HepG2 (cell line): ENCODE data around the gene HELZ. TPM values are rescaled to one million over a fixed set of nuclear protein-coding genes. Genes with fewer than 3 reads are reported as not detected.

Experiments
- ATAC-seq: fragments of 200-7000 bp; cut with Tn5 transposase; 3 replicates; pipeline ENCODE4 v1.9.1; 2020; ENCODE audit warnings: mild to moderate bottlenecking, moderate library complexity
- BruUV-seq: library from RNA; stranded (reverse); fragments of 400-500 nt; replicated peaks from 2 replicates; lab custom pipeline; 2021; lab: Mats Ljungman, UMichigan
- CTCF ChIA-PET: fragments of 300-600 bp; formaldehyde crosslinking; extraction: SDS; loops from one replicate; lab custom pipeline; 2021; ENCODE audit warnings: low total read pairs, inconsistent platforms, low intra/inter-chr PET ratio; lab: Yijun Ruan, JAX
- POLR2A ChIA-PET: fragments of 350-600 bp; sonication (Branson Sonifier 250); formaldehyde crosslinking; loops from one replicate; lab custom pipeline; 2020; ENCODE audit warnings: antibody characterized with exemption, inconsistent platforms; lab: Yijun Ruan, JAX
- DNase-seq: peaks from one replicate; pipeline ENCODE4 v3.0.0-alpha.2; 2015; ENCODE audit warnings: low spot score
- FAIRE-seq: peaks from 3 replicates; lab custom pipeline; 2011; peaks lifted over from hg19 to GRCh38; lab: Jason Lieb, UNC
- H2AFZ ChIP-seq: one replicate; pipeline ENCODE4 v1.6.1; 2011; ENCODE audit warnings: low read length, inconsistent platforms
- H3K27ac ChIP-seq: fragments of 300-600 bp; 3 replicates; pipeline ENCODE4 v1.8.0; 2011; ENCODE audit warnings: mixed run types, mild to moderate bottlenecking, mixed read lengths, low read length, inconsistent platforms; ENCODE audit not compliant: insufficient read depth; ENCODE audit errors: extremely low read length
- H3K27me3 ChIP-seq, 2 experiments: fragments of 200-600 bp in 1 of 2; 2 replicates in 1 of 2; 3 replicates in 1 of 2; pipeline versions ENCODE4 v1.6.0 to v1.8.0; 2011; ENCODE audit warnings: low read length in 2 of 2, mild to moderate bottlenecking in 2 of 2, moderate library complexity in 2 of 2, inconsistent platforms in 1 of 2; ENCODE audit not compliant: insufficient read depth in 2 of 2, control insufficient read depth in 1 of 2
- H3K36me3 ChIP-seq, 2 experiments: fragments of 200-600 bp in 1 of 2; replicated peaks in 1 of 2; 2 replicates in 1 of 2; 3 replicates in 1 of 2; pipeline versions ENCODE4 v1.5.1 to v1.8.0; 2011; ENCODE audit warnings: low read length in 2 of 2, inconsistent platforms in 1 of 2; ENCODE audit not compliant: insufficient read depth in 2 of 2, control insufficient read depth in 1 of 2
- H3K4me1 ChIP-seq: 2 replicates; pipeline ENCODE4 v1.5.1; 2012; ENCODE audit warnings: low read length, inconsistent platforms; ENCODE audit not compliant: insufficient read depth
- H3K4me2 ChIP-seq: 2 replicates; pipeline ENCODE4 v1.6.0; 2011; ENCODE audit warnings: low read depth, low read length, inconsistent platforms
- H3K4me3 ChIP-seq, 3 experiments: fragments of 200-600 bp in 1 of 3; sonication (generic), shearing (Covaris generic) in 1 of 3; replicated peaks in 1 of 3; 2 replicates each; pipeline ENCODE4 v1.5.1; 2011 to 2016; ENCODE audit warnings: low read length in 3 of 3, inconsistent platforms in 2 of 3, low read depth in 2 of 3, mild to moderate bottlenecking in 2 of 3, control low read depth in 1 of 3, mixed read lengths in 1 of 3; ENCODE audit not compliant: insufficient read depth in 1 of 3
- H3K79me2 ChIP-seq: one replicate; pipeline ENCODE4 v1.6.1; 2011; ENCODE audit warnings: low read length, inconsistent platforms; ENCODE audit not compliant: insufficient read depth
- H3K9ac ChIP-seq: 2 replicates; pipeline ENCODE4 v1.6.0; 2011; ENCODE audit warnings: mild to moderate bottlenecking, low read depth, low read length, inconsistent platforms; ENCODE audit not compliant: insufficient read depth
- H3K9me3 ChIP-seq: 2 replicates; pipeline ENCODE4 v1.5.1; 2012; ENCODE audit warnings: mild to moderate bottlenecking, low read length
- H4K20me1 ChIP-seq: 2 replicates; pipeline ENCODE4 v1.6.0; 2011; ENCODE audit warnings: inconsistent platforms, mild to moderate bottlenecking, low read length, moderate library complexity; ENCODE audit not compliant: insufficient read depth
- CHD4 ChIP-seq: fragments of 200-600 bp; sonication (generic); IDR thresholded peaks from 2 replicates; pipeline ENCODE4 v1.7.0; 2017; ENCODE audit warnings: mild to moderate bottlenecking, low read length, borderline replicate concordance
- MAFF ChIP-seq: IDR thresholded peaks from 2 replicates; pipeline ENCODE4 v1.6.1; 2011; ENCODE audit warnings: low read depth, low read length, improper control_type of control experiment
- MAFK ChIP-seq, 2 experiments: IDR thresholded peaks in 1 of 2; conservative IDR thresholded peaks in 1 of 2; 2 replicates each; pipeline ENCODE4 v1.6.1; 2011; ENCODE audit warnings: improper control_type of control experiment in 2 of 2, low read length in 2 of 2
- MNT ChIP-seq: fragments of 450-650 bp; IDR thresholded peaks from 2 replicates; pipeline ENCODE4 v1.6.1; 2016
- MYC ChIP-seq: sonication (generic); formaldehyde crosslinking; IDR thresholded peaks from 2 replicates; pipeline ENCODE4 v1.9.0; 2021; ENCODE audit warnings: missing genetic modification reagents, borderline replicate concordance
- TSC22D2 ChIP-seq: sonication (generic); formaldehyde crosslinking; IDR thresholded peaks from 2 replicates; pipeline ENCODE4 v1.5.1; 2020; ENCODE audit warnings: missing genetic modification reagents, mild to moderate bottlenecking, borderline replicate concordance
- ZBTB1 ChIP-seq: sonication (generic); formaldehyde crosslinking; IDR thresholded peaks from 2 replicates; pipeline ENCODE4 v1.4.0; 2020; ENCODE audit warnings: missing genetic modification reagents, borderline replicate concordance
- ZNF260 ChIP-seq: sonication (generic); formaldehyde crosslinking; IDR thresholded peaks from 2 replicates; pipeline ENCODE4 v1.4.0; 2020; ENCODE audit warnings: missing genetic modification reagents, low read depth, mild to moderate bottlenecking, borderline replicate concordance
- ZNF329 ChIP-seq: sonication (generic); formaldehyde crosslinking; IDR thresholded peaks from 2 replicates; pipeline ENCODE4 v1.9.0; 2021; ENCODE audit warnings: low read depth, mild to moderate bottlenecking, missing genetic modification reagents
- ZNF660 ChIP-seq: sonication (generic); formaldehyde crosslinking; IDR thresholded peaks from 2 replicates; pipeline ENCODE4 v1.5.1; 2020; ENCODE audit warnings: mild to moderate bottlenecking, low read depth, missing genetic modification reagents, borderline replicate concordance
- ZNF747 ChIP-seq: sonication (generic); formaldehyde crosslinking; IDR thresholded peaks from 2 replicates; pipeline ENCODE4 v1.8.1; 2023; ENCODE audit warnings: missing genetic modification reagents, mild to moderate bottlenecking, borderline replicate concordance
- WGBS: methylation state at CpG from one replicate; pipeline ENCODE4 v1.1.6; 2017; ENCODE audit warnings: low lambda C conversion rate; 5-methylcytosine and 5-hydroxymethylcytosine counted together
- in situ Hi-C: cut with HindIII; loops from 2 replicates; pipeline ENCODE4 v1.10.0; 2017; ENCODE audit warnings: low pct_unique_long_range_greater_than_20kb; ENCODE audit not compliant: extremely low pct_ligation_motif_present
- intact Hi-C: fragments of 100-400 bp; cut with micrococcal nuclease; formaldehyde crosslinking; loops from one replicate; pipeline ENCODE4 v1.10.0; 2022; ENCODE audit not compliant: unreplicated experiment
- polyA plus RNA-seq, 8 experiments: library from polyadenylated mRNA; depleted of rRNA in 3 of 8; stranded (reverse) in 7 of 8; unstranded in 1 of 8; fragments of >200 nt; fragmentation: Illumina TruSeq in 4 of 8; extraction: Trizol in 4 of 8; gene quantifications; 2 replicates each; pipeline versions ENCODE4 v1.2.1 to v1.2.3, GENCODE V29; 2011 to 2016; ENCODE audit warnings: low read depth in 4 of 8, missing spikeins in 1 of 8, mixed read lengths in 1 of 8; ENCODE audit not compliant: insufficient read depth in 1 of 8
- total RNA-seq, 5 experiments: library from RNA; depleted of rRNA; stranded (reverse); fragments of >200 nt; fragmentation: Illumina TruSeq; extraction: Trizol; gene quantifications; 2 replicates each; pipeline ENCODE4 v1.2.3, GENCODE V29; 2016; ENCODE audit warnings: low read depth in 1 of 5

Gene HELZ
- total and polyA plus RNA-seq, 2 of the 13 experiments (the other 11 are each of a cell fraction or from before 2014, with no cell fraction given): 35.3 to 52.4 TPM

GRCh38 chr17:67216578-67217320 is 28.2 kb downstream of the HELZ start:
- no peak for ATAC-seq
- H3K9me3 ChIP-seq: no peaks in the 10 kb centered on the region
- H3K4me3 ChIP-seq: no peak overlapping the region
- no peak for DNase-seq
- peaks cover 64% of the 10 kb centered on the region for H3K4me1 ChIP-seq
- no peak overlapping the region for H3K27ac ChIP-seq
- peaks cover 32 to 79% of the 10 kb centered on the region in 2 experiments for H3K36me3 ChIP-seq
- ChIA-PET CTCF (no interaction called here), POLR2A (no interaction called here)
- TF ChIP-seq MNT (peak; percentile 98), ZNF660 (CRISPR knock-in tag) (no peak), MYC (CRISPR knock-in tag) (no peak), ZBTB1 (CRISPR knock-in tag) (no peak), MAFK (conservative IDR thresholded peaks at IDR 0.05 in 1 of 2, IDR thresholded peaks at IDR 0.05 in 1 of 2; ENCODE audit: low read length in 2 of 2) (peak; percentile 83 to 88), TSC22D2 (no peak), ZNF747 (no peak), CHD4 (no peak), MAFF (peak; percentile 77), ZNF329 (CRISPR knock-in tag) (no peak), ZNF260 (CRISPR knock-in tag) (no peak)
- no TSS peak for BruUV-seq
- intact Hi-C loops: no loop called here
- no peak overlapping the region for H3K4me2 ChIP-seq
- no peak overlapping the region for H3K9ac ChIP-seq
- H3K27me3 ChIP-seq: no peaks in the 10 kb centered on the region
- H3K79me2 ChIP-seq: peaks cover 66% of the 10 kb centered on the region
- no peak for FAIRE-seq
- peaks cover 69% of the 10 kb centered on the region for H4K20me1 ChIP-seq
- 95% methylated on average over 10 of the region's 10 CpGs for WGBS
- no peak overlapping the region for H2AFZ ChIP-seq
- in situ Hi-C loops: no loop called here
